HUES6 (cell line): ENCODE results near the gene CLSTN3.
"Not testable (repeated sequence)": the region's sequence is repeated elsewhere in the genome, so short reads cannot be mapped to it uniquely, and the experiment has no call there.

ENCODE experiments used
- H3K27ac ChIP-seq: 2 replicates; pipeline ENCODE4 v1.7.0; 2013; ENCODE audit warnings: low read depth, mild to moderate bottlenecking, low read length, inconsistent platforms
- H3K27me3 ChIP-seq: 2 replicates; pipeline ENCODE4 v1.6.1; 2013; ENCODE audit warnings: low read length; ENCODE audit not compliant: control insufficient read depth, insufficient read depth
- H3K36me3 ChIP-seq: 2 replicates; pipeline ENCODE4 v1.6.1; 2013; ENCODE audit warnings: low read length; ENCODE audit not compliant: control insufficient read depth, insufficient read depth
- H3K4me1 ChIP-seq: 2 replicates; pipeline ENCODE4 v1.6.1; 2013; ENCODE audit warnings: low read length; ENCODE audit not compliant: control insufficient read depth, insufficient read depth
- H3K4me3 ChIP-seq: 2 replicates; pipeline ENCODE4 v1.5.1; 2013; ENCODE audit warnings: low read depth, low read length
- H3K9ac ChIP-seq: one replicate; pipeline ENCODE4 v1.6.1; 2013; ENCODE audit warnings: mild to moderate bottlenecking, low read length
- H3K9me3 ChIP-seq: 2 replicates; pipeline ENCODE4 v1.6.1; 2013; ENCODE audit warnings: low read depth, low read length; ENCODE audit not compliant: control insufficient read depth, insufficient read depth

CLSTN3 gene

GRCh38 chr12:7107181-7107580 lies 23.0 kb upstream of the CLSTN3 start:
- not testable (repeated sequence) for H3K4me1 ChIP-seq, H3K9me3 ChIP-seq, H3K36me3 ChIP-seq, H3K27ac ChIP-seq, H3K9ac ChIP-seq, H3K27me3 ChIP-seq, H3K4me3 ChIP-seq

- no peak overlapping the region for H3K9ac ChIP-seq
- peaks cover 5% of the 10 kb centered on the region; the same call in 1 of the 2 replicates for H3K9me3 ChIP-seq
- H3K27ac ChIP-seq = no peak overlapping the region
- H3K27me3 ChIP-seq = 0 out of 2 replicates have a peak, but pooled peaks cover 9% of the 10 kb centered on the region
- H3K4me3 ChIP-seq = peak overlapping the region; percentile 60
- peaks cover 5% of the 10 kb centered on the region for H3K4me1 ChIP-seq
- no peaks in the 10 kb centered on the region; the same call in 1 of the 2 replicates for H3K36me3 ChIP-seq
These were observed 22.6 kb upstream of the CLSTN3 start for GRCh38 chr12:7107636-7108002.

GRCh38 chr12:7108003-7108795 lies 22.0 kb upstream of the CLSTN3 start:
- H3K4me1 ChIP-seq = peaks cover 5% of the 10 kb centered on the region
- peak overlapping the region; percentile 60 for H3K4me3 ChIP-seq
- peak overlapping the region; percentile 5; the same call in 1 of the 2 replicates for H3K27ac ChIP-seq
- peaks cover 5% of the 10 kb centered on the region; the same call in 1 of the 2 replicates for H3K9me3 ChIP-seq
- 0 out of 2 replicates have a peak, but pooled peaks cover 9% of the 10 kb centered on the region for H3K27me3 ChIP-seq
- H3K9ac ChIP-seq = peak overlapping the region; percentile 69
- H3K36me3 ChIP-seq = no peaks in the 10 kb centered on the region; the same call in 1 of the 2 replicates

- Histone ChIP-seq H3K9me3 (peaks cover 5% of the 10 kb centered on the region; the same call in 1 of the 2 replicates), H3K27ac (peak within 1 kb of the TSS; percentile 5; the same call in 1 of the 2 replicates), H3K9ac (peak within 1 kb of the TSS; percentile 69), H3K4me1 (peaks cover 8% of the 10 kb centered on the region), H3K27me3 (0 out of 2 replicates have a peak, but pooled peaks cover 9% of the 10 kb centered on the region), H3K4me3 (peak within 1 kb of the TSS; percentile 60), H3K36me3 (no peaks in the 10 kb centered on the region; the same call in 1 of the 2 replicates)
These were observed 21.2 kb upstream of the CLSTN3 start, which contains the start of gene C1RL for GRCh38 chr12:7108796-7109571. TSS of gene C1RL (minus strand) at chr12:7109214. CDS start at chr12:7109180, 34 bp downstream.

GRCh38 chr12:7109572-7109920 lies 20.6 kb upstream of the CLSTN3 start:
- no peaks in the 10 kb centered on the region; the same call in 1 of the 2 replicates for H3K36me3 ChIP-seq
- peaks cover 8% of the 10 kb centered on the region for H3K4me1 ChIP-seq
- H3K9ac ChIP-seq = no peak overlapping the region
- peak overlapping the region; percentile 60; the same call in 1 of the 2 replicates for H3K4me3 ChIP-seq
- 0 out of 2 replicates have a peak, but pooled peaks cover 9% of the 10 kb centered on the region for H3K27me3 ChIP-seq
- peaks cover 5% of the 10 kb centered on the region; the same call in 1 of the 2 replicates for H3K9me3 ChIP-seq
- no peak overlapping the region for H3K27ac ChIP-seq

GRCh38 chr12:7110661-7111060 lies 19.5 kb upstream of the CLSTN3 start:
- Histone ChIP-seq H3K9me3 (peaks cover 5% of the 10 kb centered on the region; the same call in 1 of the 2 replicates), H3K27ac (no peak overlapping the region), H3K4me1 (peaks cover 8% of the 10 kb centered on the region), H3K27me3 (0 out of 2 replicates have a peak, but pooled peaks cover 9% of the 10 kb centered on the region), H3K9ac (no peak overlapping the region), H3K4me3 (no peak overlapping the region), H3K36me3 (no peaks in the 10 kb centered on the region; the same call in 1 of the 2 replicates)

GRCh38 chr12:7112041-7112440 lies 18.1 kb upstream of the CLSTN3 start:
- Histone ChIP-seq H3K9ac (no peak overlapping the region), H3K27me3 (0 out of 2 replicates have a peak, but pooled peaks cover 9% of the 10 kb centered on the region), H3K4me3 (no peak overlapping the region), H3K4me1 (peaks cover 8% of the 10 kb centered on the region), H3K27ac (no peak overlapping the region), H3K36me3 (no peaks in the 10 kb centered on the region), H3K9me3 (no peaks in the 10 kb centered on the region)

GRCh38 chr12:7113389-7113871 lies 16.7 kb upstream of the CLSTN3 start:
- H3K27ac ChIP-seq = no peak overlapping the region
- peaks cover 8% of the 10 kb centered on the region for H3K4me1 ChIP-seq
- no peaks in the 10 kb centered on the region for H3K9me3 ChIP-seq
- no peaks in the 10 kb centered on the region for H3K36me3 ChIP-seq
- H3K27me3 ChIP-seq = 0 out of 2 replicates have a peak, but pooled peaks cover 12% of the 10 kb centered on the region
- no peak overlapping the region for H3K9ac ChIP-seq
- no peak overlapping the region for H3K4me3 ChIP-seq

- H3K4me3 ChIP-seq = no peak overlapping the region
- H3K27me3 ChIP-seq = 0 out of 2 replicates have a peak, but pooled peaks cover 12% of the 10 kb centered on the region
- no peaks in the 10 kb centered on the region for H3K9me3 ChIP-seq
- no peak overlapping the region for H3K9ac ChIP-seq
- H3K27ac ChIP-seq = no peak overlapping the region
- peaks cover 8% of the 10 kb centered on the region for H3K4me1 ChIP-seq
- H3K36me3 ChIP-seq = no peaks in the 10 kb centered on the region
These were observed 16.2 kb upstream of the CLSTN3 start for GRCh38 chr12:7114008-7114407.

- Histone ChIP-seq H3K4me3 (no peak overlapping the region), H3K9me3 (no peaks in the 10 kb centered on the region), H3K36me3 (no peaks in the 10 kb centered on the region), H3K9ac (no peak overlapping the region), H3K27me3 (0 out of 2 replicates have a peak, but pooled peaks cover 7% of the 10 kb centered on the region), H3K27ac (no peak overlapping the region), H3K4me1 (peaks cover 3% of the 10 kb centered on the region; the same call in 1 of the 2 replicates)
These were observed 15.3 kb upstream of the CLSTN3 start for GRCh38 chr12:7114851-7115250.
